Measurements from ENCODE around the gene EP400.
"Not testable (repeated sequence)": the region's sequence is repeated elsewhere in the genome, so short reads cannot be mapped to it uniquely, and the experiment has no call there.

EP400 gene

DNA sequence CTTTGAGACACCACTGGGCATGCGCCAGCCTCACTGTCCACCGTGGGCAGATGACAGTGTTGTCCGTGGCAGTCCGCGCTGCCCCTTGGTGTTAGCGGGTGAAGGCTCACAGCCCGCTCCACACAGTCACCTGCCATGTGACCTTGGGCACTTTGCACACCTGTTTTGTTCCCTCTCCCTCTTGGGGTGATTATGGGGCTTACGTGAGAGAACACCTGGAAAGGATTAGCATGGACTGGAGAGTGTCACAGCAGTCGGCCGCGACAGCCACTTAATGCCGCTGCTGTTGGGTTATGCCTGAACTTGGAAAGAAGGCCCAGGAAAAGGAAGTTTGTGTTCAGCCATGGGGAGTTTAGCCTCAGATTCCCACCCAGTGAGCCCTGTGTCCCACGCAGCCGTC lies 100.1 kb downstream of the EP400 start:
- DNase-seq (ENCODE audit: insufficient read length) (no peak), FAIRE-seq (no peak)
- TF ChIP-seq POLR2A (IDR thresholded peaks at IDR 0.05; ENCODE audit: low read depth, low read length) = no peak
- TF ChIP-seq POLR2AphosphoS5 (IDR thresholded peaks at IDR 0.05; ENCODE audit: low read depth, low read length) = no peak
- TF ChIP-seq TAF1 (IDR thresholded peaks at IDR 0.05; ENCODE audit: borderline replicate concordance, low read depth, low read length) = no peak

DNA sequence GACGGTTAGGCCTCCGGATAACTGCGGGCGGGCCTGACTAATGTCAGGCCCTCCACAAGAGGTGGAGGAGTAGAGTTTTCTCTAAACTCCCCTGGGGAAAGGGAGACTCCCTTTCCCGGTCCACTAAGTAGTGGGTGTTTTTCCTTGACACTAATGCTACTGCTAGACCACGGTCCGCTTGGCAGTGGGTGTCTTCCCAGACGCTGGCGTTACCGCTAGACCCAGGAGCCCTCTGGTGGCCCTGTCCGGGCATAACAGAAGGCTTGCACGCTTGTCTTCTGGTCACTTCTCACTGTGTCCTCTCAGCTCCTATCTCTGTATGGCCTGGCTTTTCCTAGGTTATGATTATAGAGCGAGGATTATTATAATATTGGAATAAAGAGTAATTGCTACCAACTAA lies 102.0 kb downstream of the EP400 start:
- FAIRE-seq; DNase-seq (ENCODE audit: insufficient read length): not testable (repeated sequence)

DNA sequence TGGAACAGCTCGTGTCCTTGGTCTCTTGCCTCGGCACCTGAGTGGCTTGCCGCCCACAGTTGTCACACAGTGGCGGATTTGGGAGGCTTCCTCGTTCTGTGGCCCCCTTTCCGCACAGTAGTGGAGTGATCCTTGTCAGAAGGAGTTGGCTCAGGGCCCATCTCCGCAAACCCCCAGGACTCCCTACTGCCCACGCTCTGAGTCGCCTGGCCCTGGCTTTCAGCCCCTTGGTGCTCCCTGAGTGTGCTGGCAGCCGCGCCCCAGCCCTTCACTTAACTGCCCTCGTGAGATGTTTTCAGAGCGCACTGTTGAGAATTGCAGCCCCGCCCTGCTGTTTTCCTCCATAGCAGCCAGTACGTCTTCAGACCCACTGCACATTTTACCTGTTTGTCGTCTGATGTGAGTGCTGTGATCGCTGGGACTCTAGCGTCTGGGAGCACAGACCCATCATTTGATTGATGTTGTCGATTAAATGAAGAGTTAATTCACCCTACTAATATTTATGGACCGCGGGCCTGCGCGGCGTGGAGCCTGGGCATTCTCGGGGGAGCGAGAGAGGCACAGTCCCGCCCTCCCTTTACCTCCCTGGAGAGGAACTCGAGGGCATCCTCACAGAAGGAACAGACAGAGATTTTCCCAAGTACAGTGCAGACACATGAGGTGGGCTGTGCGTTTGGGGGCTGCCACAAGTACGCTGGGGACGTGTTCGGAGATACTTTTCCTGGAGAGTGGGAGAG lies 102.6 kb downstream of the EP400 start:
- TF ChIP-seq TAF1 (IDR thresholded peaks at IDR 0.05; ENCODE audit: borderline replicate concordance, low read depth, low read length) (no peak), POLR2A (IDR thresholded peaks at IDR 0.05; ENCODE audit: low read depth, low read length) (no peak), POLR2AphosphoS5 (IDR thresholded peaks at IDR 0.05; ENCODE audit: low read depth, low read length) (no peak)
- FAIRE-seq (no peak), DNase-seq (ENCODE audit: insufficient read length) (no peak)

DNA sequence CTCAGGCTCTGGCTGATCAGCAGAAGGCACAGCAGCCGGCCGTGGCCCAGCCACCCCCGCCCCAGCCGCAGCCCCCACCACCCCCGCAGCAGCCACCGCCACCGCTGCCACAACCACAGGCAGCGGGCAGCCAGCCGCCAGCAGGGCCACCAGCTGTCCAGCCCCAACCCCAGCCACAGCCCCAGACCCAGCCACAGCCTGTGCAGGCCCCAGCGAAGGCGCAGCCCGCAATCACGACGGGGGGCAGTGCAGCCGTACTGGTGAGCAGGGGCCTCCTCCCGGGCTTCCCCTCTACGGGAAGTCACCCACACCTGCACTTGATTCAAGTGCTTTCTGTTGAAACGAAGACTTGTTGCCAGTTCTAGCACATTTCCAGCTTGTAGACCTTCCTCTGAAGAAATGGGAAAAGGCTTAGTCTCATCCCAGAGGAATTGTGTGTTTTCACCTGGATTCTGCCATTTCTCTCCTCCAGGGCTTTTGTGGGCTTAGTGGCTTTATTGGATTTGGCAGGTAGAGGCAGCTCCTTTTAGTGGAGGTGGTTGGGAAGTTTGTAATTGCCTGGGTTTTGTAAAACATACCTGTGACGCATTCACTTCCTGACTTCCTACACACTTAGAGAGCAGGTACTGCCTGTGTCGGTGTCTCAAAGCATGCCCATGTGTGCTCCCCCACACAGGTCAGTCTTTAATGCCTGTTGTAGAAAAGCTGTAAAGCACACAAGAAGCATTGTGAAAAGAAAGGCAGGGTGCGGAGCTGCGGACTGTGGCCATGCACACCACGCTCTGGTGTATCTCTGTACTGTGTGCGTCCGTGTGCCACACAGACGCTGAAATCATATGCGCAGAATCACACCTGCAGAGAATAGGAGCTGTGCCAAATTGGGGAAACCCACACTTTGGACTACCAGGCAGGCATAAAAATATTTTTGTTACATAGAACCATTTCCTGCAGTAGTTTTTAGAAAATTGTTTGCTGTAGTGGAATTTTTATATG lies 103.9 kb downstream of the EP400 start:
- FAIRE-seq (no peak), DNase-seq (ENCODE audit: insufficient read length) (no peak)
- TF ChIP-seq TAF1 (IDR thresholded peaks at IDR 0.05; ENCODE audit: borderline replicate concordance, low read depth, low read length) = no peak
- no peak for TF ChIP-seq POLR2A (IDR thresholded peaks at IDR 0.05; ENCODE audit: low read depth, low read length)
- TF ChIP-seq POLR2AphosphoS5 (IDR thresholded peaks at IDR 0.05; ENCODE audit: low read depth, low read length) = no peak

DNA sequence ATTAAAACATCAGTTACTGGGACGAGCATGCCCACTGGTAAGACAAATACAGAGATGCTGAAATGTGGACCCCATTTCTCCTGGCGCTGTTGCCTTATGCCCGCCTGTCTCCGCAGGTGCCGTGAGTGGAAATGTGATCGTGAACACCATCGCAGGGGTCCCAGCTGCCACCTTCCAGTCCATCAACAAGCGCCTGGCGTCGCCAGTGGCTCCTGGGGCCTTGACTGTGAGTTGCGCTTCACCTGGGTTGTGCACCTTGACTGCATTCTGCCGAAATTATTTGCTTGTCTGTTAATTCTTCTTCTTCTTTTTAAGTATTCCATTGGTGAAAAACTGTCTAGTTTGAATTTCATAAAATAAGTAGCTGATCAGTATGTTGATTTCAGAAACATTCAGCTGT lies 105.2 kb downstream of the EP400 start:
- TF ChIP-seq POLR2AphosphoS5 (IDR thresholded peaks at IDR 0.05; ENCODE audit: low read depth, low read length) (no peak), TAF1 (IDR thresholded peaks at IDR 0.05; ENCODE audit: borderline replicate concordance, low read depth, low read length) (no peak), POLR2A (IDR thresholded peaks at IDR 0.05; ENCODE audit: low read depth, low read length) (no peak)
- DNase-seq (ENCODE audit: insufficient read length) (no peak), FAIRE-seq (no peak)

DNA sequence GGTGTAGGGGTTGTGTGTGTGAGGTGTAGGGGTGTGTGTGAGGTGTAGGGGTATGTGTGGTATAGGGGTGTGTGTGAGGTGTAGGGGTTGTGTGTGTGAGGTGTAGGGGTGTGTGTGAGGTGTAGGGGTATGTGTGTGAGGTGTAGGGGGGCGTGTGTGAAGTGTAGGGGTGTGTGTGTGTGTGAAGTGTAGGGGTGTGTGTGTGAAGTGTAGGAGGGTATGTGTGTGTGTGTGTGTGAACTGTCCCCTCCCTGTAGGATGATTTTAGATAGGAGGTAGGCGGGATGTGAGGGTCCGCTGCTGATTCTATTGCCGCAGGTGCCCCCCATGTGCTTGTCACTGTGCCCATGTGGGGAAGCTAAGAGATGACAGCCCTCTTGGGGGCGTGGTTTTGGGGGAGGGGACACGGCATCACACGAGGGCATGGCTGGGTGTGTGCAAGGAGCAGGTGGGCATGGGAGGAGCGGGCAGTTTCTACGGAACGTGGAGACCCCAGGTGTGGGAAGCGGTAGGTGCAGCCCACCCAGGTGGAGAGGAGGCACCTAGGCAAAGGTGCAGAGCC lies 105.9 kb downstream of the EP400 start:
- no peak for TF ChIP-seq TAF1 (IDR thresholded peaks at IDR 0.05; ENCODE audit: borderline replicate concordance, low read depth, low read length)
- TF ChIP-seq POLR2AphosphoS5 (IDR thresholded peaks at IDR 0.05; ENCODE audit: low read depth, low read length) = no peak
- no peak for TF ChIP-seq POLR2A (IDR thresholded peaks at IDR 0.05; ENCODE audit: low read depth, low read length)
- no peak for FAIRE-seq
- no peak for DNase-seq (ENCODE audit: insufficient read length)

DNA sequence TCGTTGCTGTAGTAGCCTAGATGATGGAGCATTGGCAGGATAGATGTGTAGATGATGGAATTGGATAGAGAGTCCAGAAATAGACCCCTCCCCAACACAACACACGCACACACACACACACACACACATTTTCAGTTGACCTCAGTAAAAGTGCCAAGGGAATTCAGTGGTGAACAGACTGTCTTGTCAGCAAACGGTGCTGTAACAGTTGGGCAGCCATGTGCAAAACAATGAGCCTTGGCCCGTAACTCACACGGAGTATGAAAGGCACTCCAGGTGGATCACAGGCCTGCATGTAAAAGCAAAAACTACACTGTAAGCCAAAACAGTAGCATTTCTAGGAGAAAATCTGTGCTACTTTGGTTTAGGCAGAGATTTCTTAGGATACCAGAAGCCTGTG lies 106.6 kb downstream of the EP400 start:
- no peak for DNase-seq (ENCODE audit: insufficient read length)
- FAIRE-seq = no peak
- TF ChIP-seq POLR2AphosphoS5 (IDR thresholded peaks at IDR 0.05; ENCODE audit: low read depth, low read length) (no peak), POLR2A (IDR thresholded peaks at IDR 0.05; ENCODE audit: low read depth, low read length) (no peak), TAF1 (IDR thresholded peaks at IDR 0.05; ENCODE audit: borderline replicate concordance, low read depth, low read length) (no peak)

DNA sequence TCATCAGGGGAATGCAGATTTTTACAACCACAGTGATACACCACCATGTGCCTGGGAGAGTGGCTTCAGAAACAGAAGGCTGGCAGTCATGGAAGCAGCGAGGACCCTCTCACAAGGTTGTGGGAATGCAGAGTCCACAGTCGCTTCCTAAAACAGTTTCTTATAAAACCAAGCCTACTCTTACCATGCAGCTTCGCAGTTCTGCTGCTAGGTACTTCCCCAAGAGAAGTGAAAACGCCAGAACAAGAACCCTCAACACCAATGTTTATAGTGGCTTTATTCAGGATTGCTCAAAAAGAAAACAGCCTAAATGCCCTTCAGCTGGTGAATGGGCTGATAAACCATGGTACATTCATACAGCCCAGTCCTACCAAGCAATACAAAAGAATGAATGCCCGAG lies 107.2 kb downstream of the EP400 start:
- FAIRE-seq = peak; percentile 82
- TF ChIP-seq TAF1 (IDR thresholded peaks at IDR 0.05; ENCODE audit: borderline replicate concordance, low read depth, low read length) (no peak), POLR2A (IDR thresholded peaks at IDR 0.05; ENCODE audit: low read depth, low read length) (no peak), POLR2AphosphoS5 (IDR thresholded peaks at IDR 0.05; ENCODE audit: low read depth, low read length) (no peak)

DNA sequence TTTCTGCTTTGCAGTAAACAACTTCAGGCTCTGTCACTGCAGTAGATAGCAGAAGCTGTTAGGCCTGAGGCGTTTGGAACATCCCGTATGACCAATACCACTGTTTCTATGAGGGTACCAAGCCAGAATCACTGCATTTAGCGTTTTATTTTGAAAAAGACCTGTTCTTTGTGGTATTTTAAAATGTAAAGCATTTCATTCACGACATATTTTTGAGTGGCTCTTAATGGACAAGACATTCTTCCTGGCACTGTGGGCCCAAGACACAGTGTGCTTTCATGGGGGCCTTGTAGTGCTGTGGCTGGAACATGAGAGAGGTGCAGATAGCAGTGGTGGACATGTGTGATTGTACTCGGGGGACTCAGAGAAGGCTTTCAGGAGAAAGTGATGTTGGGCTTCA lies 107.9 kb downstream of the EP400 start:
- DNase-seq (ENCODE audit: insufficient read length) (no peak), FAIRE-seq (no peak)
- no peak for TF ChIP-seq TAF1 (IDR thresholded peaks at IDR 0.05; ENCODE audit: borderline replicate concordance, low read depth, low read length)
- no peak for TF ChIP-seq POLR2A (IDR thresholded peaks at IDR 0.05; ENCODE audit: low read depth, low read length)
- no peak for TF ChIP-seq POLR2AphosphoS5 (IDR thresholded peaks at IDR 0.05; ENCODE audit: low read depth, low read length)

More for the DNA sequence above, 107.2 kb downstream of the EP400 start:
- DNase-seq (ENCODE audit: insufficient read length) = no peak

DNA sequence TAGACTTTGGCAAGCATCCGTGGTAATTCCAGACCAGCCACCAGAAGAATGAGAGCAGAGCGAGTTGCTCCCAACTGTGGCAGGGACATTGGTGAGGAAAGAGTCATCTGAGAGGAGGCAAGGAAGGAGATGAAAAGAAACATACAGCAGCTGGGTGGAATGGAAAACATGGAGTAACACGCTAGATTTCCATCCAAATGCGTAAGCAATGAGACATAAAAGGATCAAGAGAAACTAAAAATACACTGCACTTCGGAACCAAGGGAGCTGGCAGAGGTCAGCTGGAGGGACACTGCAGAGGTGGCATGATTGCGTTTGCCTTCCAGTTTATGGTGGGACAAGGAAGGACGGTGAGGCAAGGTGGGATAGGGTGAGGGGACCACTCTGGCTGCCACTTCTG lies 111.5 kb downstream of the EP400 start:
- no peak for FAIRE-seq
- TF ChIP-seq POLR2A (IDR thresholded peaks at IDR 0.05; ENCODE audit: low read depth, low read length) (no peak), POLR2AphosphoS5 (IDR thresholded peaks at IDR 0.05; ENCODE audit: low read depth, low read length) (no peak), TAF1 (IDR thresholded peaks at IDR 0.05; ENCODE audit: borderline replicate concordance, low read depth, low read length) (no peak)

DNA sequence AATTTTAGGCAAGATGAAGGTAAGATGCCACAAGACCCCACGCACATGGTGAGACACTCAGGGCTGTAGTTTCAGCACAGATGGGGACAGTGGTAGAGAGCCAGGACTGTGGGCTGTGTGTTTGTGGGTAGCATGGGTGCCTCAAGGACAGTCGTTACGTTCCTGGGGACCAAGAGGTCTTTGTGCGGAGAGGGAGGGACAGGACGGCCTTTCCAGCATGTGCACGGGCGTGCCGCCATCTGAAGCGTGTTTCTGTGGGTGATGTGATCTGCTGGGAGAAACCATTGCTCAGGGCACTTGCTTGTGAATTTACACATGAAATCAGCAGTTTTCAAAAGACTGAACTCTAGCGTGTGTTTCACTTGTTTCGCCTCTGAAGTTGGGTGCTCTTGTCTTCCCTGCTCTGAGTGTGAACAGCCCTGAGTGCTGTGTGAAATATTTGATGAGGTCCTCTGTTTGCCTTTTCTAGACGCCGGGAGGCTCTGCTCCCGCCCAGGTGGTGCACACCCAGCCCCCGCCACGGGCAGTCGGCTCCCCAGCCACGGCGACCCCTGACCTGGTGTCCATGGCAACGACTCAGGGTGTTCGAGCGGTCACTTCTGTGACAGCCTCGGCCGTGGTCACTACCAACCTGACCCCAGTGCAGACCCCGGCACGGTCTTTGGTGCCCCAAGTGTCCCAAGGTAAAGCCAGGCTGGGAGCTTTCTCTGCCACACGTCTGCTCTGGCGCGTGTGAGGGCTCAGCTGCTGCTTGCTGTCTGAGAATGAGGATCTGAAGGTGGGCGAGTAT lies 112.1 kb downstream of the EP400 start:
- FAIRE-seq (no peak), DNase-seq (ENCODE audit: insufficient read length) (no peak)
- TF ChIP-seq POLR2A (IDR thresholded peaks at IDR 0.05; ENCODE audit: low read depth, low read length) (no peak), POLR2AphosphoS5 (IDR thresholded peaks at IDR 0.05; ENCODE audit: low read depth, low read length) (no peak), TAF1 (IDR thresholded peaks at IDR 0.05; ENCODE audit: borderline replicate concordance, low read depth, low read length) (no peak)

More for the DNA sequence above, 111.5 kb downstream of the EP400 start:
- DNase-seq (ENCODE audit: insufficient read length) = no peak
